HG03520 (cell line): ENCODE measurements around the gene IER5L.
"Not testable (repeated sequence)": the region's sequence is repeated elsewhere in the genome, so short reads cannot be mapped to it uniquely, and the experiment has no call there.

ENCODE experiments used
- ATAC-seq: cut with Tn5 transposase; IDR thresholded peaks from one replicate; pipeline ENCODE4 v1.9.1; 2021; ENCODE audit warnings: mild to moderate bottlenecking, moderate library complexity; ENCODE audit not compliant: unreplicated experiment

IER5L gene

GRCh38 chr9:129163198-129163670 lies 14.8 kb downstream of the IER5L start:
- ATAC-seq = not testable (repeated sequence)

- no peak for ATAC-seq
Measured at GRCh38 chr9:129162497-129163197, 15.4 kb downstream of the IER5L start.

- no peak for ATAC-seq
Measured at GRCh38 chr9:129161534-129161837, 16.6 kb downstream of the IER5L start.

GRCh38 chr9:129160712-129161533 lies 17.1 kb downstream of the IER5L start:
- ATAC-seq = no peak

GRCh38 chr9:129156163-129156562 lies 21.9 kb downstream of the IER5L start:
- ATAC-seq = no peak

DNA sequence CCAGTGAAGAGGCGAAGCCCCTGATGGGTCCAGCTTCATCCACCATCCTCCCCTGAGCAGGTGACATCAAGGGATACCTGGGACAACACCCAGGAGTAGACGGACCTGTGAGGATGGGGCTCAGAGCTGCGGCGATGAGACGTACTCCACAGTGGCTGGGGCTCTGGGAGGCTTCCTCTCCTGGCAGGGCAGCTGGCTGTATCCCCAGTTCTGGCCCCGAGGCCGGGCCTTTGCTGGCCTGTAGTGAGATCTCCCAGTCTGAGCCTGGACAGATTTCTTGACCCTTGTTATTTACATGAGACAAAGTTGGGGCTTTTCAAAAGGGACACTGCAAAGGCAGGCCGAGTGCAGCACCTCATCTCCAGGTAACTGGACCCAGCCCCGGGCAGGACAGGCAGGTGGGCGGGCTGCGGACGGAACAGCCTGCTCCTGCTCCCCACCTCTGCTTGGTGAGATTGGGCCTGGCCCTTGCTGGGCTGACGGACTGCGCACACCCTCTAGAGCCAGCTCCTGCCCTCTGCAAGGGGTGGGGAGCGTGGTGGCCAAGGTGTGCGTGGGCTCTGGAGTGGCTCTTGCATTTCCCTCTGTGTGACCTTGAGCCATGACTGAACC lies 23.1 kb downstream of the IER5L start:
- ATAC-seq = no peak

GRCh38 chr9:129151469-129151868 lies 26.6 kb downstream of the IER5L start:
- ATAC-seq = no peak

DNA sequence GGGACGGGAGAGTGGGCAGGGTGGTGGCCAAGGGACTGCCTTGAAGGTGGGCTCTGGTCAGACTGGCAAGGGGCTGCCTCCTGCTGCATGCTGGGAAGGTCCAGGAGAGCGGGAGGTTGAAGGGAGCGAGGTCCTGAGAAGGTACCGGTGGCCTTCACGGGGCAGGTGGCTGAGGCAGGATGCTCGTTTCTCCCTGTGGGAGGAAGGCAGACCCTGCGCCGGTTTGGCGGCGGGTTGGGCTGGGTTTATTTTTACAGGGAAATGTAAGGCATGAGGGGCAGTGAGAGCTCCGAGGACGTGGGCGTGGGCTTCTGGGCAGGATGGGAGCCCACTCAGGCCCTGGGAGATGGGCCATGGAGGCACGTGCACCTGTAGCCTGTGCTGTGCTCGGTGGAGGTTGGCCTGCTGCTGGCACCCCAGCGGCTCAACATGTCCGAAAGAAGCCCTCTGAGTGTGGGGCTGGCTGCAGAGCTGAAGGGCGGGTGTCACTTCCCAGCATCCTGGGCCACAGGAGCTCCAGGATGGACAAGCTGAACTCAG lies 27.3 kb downstream of the IER5L start:
- no peak for ATAC-seq

DNA sequence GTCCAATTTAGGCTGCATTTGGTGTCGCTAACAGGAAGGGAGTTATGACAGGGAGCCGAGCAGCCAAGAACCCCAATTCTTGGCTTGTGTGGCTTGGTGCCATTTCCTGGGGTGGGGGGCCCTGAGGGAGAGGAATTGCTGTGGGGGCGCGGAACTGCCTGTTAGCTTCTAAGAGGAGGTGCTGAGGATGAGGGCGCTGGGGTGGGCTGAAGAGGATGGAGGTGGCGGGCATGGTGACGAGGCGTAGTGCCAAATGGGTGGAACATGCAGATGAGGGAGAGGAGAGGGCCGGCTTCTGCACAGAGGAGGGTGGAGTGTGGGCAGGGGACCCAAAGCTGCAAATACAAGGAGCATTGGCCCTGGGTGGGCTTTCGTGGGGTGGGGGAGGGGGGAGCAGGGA lies 27.9 kb downstream of the IER5L start:
- ATAC-seq = no peak

DNA sequence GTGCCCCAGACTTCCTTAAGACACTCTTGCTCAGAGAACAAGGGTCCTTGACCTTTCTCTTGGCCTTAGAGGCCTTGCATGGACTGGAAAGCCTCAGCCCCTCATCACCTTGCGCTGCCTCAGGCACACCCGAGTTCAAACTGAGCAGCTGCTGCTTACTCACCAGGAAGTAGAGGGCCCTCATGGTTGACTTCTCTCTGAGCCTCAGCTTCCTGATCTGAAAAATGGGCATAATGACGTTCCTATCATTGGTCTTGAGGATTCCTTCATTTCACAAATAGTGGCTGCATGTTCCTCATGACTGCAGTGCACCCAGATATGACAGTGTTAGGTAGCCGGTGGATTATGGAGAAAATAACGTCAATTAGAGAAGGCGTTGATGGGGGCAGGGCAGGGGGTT lies 28.6 kb downstream of the IER5L start:
- ATAC-seq = no peak

DNA sequence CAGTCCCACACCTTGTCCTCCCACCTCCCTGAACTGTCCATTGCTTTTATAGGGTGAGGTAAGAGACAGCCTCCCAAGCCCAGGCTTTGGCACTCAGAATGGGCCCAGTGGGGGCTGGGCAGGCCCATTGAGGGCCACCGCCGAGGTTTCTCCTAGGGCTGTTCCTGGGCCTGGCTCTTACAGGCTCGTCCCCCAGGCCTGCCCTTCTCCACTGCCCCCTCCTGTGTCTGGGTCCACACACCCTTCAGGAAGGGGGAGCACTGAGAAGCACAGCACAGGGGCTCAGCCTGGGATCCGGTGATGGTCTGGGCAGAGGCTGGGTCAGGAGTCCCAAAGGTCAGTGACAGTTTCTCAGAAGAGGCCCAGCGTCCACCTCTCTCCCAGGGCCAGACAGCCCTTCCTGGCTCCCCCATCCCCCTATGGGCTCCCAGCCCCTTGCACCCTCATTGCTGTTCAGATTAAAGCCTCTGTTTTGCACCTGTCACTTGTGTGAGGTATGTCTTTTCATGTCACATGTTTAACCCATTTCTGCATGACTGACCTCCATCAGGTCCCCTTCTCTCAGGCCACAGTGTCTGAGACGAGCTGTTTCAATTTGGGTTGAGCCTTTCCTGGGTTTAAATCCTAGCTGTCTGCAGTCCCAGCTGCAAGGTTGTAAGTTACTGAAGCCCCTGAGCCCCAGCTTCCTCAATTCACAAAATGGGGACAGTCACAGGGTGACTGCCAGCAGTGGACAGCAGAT lies 29.4 kb downstream of the IER5L start:
- ATAC-seq = no peak

- no peak for ATAC-seq
Measured at GRCh38 chr9:129146441-129146941, 31.6 kb downstream of the IER5L start.

DNA sequence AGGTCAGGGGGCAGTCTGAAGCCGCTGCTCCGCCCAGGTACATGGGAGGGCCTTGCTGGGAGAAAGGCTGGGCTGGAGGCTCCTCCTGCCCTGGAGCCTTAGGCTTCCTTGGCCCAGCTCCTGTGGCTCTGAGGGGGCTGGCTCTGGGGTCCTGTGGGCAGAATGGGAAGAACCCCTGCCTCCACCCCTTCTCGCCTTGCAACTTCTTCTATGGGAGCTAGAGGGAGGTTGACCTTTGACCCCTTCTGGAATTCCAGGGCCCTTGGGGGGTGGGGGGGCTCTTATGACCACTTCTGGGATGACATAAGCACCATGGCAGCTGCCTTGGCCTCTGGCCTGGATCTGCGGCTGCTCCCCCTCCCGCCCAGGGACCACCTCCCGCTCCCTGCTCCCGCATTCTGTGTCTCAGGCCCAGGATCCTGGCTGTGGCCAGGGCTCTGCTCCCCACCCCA lies 32.2 kb downstream of the IER5L start:
- no peak for ATAC-seq

DNA sequence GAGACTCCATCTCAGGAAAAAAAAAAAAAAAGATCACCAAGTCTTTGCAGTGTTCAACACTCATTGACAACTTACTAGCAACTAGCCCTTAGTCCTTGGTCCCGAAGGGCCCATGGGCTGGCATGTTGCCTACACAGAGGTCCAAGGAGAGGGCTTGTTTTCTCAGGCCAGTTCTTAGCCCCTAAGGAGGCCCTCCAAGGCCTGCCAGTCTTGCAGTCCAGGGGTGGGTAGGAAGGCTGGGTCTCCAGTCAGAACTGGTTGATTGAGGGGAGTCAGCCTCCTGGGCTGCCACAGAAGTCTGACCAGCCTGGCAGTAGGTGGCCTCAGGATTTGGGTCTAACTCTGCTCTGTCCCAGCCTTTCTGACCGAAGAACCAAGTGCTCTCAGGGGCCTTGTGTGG lies 32.7 kb downstream of the IER5L start:
- no peak for ATAC-seq

- no peak for ATAC-seq
Measured at GRCh38 chr9:129143031-129143927, 34.8 kb downstream of the IER5L start.

- ATAC-seq = no peak
Measured at GRCh38 chr9:129142138-129142935, 35.7 kb downstream of the IER5L start.

- ATAC-seq = no peak
Measured at GRCh38 chr9:129141066-129142041, 36.7 kb downstream of the IER5L start.
